Activated gamma-delta T cell treated with Interleukin-2 at 50 U/mL for 16 hours (primary cell): ENCODE data around the gene TTC39A.

ENCODE experiments used
- DNase-seq: peaks from one replicate; pipeline ENCODE4 v3.0.0-alpha.2; 2020

Gene TTC39A

GRCh38 chr1:51330331-51331201 is at the start of gene TTC39A:
Gene TTC39A, minus strand, starts transcription at chr1:51330562. Its CDS starts 85 bp downstream, at chr1:51330477.
- no peak for DNase-seq

- no peak for DNase-seq
Measured at GRCh38 chr1:51378871-51379270, 48.5 kb upstream of the TTC39A start.

GRCh38 chr1:51373898-51374297 is 43.5 kb upstream of the TTC39A start:
- DNase-seq = no peak

DNA sequence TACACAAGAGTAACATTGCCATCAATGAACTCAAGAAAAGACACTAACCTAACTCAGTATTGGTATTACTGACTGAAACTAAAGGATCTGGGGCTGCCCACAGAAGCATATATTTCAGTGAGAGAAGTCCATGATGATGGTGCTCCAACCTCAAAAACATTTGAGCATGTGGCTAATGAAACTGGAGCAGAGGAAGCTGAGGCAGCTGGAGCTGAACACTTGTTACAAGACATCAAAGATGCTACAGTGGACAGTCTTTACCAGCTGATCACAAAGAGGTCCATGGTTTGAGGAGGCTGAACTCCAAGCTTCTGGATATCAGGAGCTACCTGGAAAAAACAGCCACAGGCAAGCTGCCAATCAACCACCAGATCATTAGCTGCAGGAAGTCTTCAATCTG is 42.2 kb upstream of the TTC39A start:
- no peak for DNase-seq

DNA sequence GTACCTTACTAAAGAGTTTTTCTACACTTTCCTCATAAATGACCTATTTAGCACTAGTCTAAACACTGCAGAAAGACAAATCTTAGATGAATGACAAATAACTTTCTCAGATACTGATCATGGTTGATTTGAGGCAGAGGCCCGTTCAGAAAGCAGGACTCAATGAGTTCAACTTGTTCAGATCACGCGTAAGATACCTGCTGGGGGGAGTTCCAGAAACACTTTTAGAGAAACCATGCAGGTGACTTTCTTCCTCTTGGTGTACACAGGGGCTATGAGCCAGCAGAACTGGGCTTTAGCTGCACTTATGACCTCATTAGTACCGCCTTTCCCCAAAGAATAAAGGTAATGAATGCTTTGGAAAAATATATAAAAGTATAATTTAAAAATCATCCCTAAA is 38.8 kb upstream of the TTC39A start:
- DNase-seq = no peak

DNA sequence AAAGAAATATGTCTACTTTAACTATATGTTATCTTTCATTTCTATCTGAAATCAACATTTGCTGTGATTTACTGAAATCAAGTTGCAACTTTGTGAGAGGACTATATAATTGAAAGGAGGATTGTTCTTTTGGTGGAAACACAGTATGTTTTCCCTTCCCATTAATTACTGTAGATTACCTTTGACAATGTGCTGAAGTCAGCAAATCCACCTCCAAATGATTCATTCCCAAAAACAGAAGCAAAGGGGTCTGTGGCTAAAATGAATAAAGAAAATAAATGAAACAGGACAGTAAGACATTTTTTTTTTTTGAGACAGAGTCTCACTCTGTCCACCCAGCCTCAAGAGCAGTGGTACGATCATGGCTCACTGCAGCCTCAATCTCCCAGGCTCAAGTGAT is 35.4 kb upstream of the TTC39A start:
- DNase-seq = no peak

GRCh38 chr1:51359879-51360278 is 29.5 kb upstream of the TTC39A start:
- no peak for DNase-seq

DNA sequence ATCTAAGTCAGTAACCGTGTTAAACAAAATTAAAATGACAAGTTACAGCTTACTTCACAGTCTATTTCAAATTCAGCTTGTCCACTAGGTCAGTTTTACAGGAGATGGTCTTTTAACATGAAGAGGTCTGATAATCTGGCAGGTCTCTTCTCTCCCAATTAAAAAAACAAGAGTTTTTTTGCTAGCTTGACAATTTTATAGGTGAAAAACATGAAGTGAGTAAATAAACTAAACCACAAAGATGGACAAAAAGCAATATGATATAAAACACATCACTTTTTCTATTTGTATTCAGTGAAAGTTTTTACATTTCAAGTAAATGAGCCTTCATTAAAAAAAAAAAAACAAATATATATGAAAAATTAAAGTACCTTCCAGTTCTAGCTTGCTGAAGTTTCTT is 25.0 kb upstream of the TTC39A start:
- no peak for DNase-seq

DNA sequence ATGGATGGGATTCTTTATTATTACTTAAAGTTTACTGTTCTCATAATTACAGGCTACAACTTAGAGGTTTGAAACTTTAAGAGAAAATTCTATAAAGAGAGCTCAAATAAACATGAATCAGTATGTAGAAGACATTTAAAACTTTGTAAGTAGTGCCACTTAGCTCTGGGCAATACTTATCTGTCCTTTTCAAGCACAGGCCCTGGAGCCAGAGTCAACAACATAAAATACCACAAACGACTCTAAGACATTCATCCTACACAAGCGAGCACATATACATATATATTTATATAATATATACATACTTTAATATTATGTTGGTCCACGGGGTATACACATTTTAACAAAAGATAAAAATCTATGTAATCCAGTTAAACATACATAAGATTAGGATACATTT is 24.1 kb upstream of the TTC39A start:
- DNase-seq = no peak

- no peak for DNase-seq
Measured at GRCh38 chr1:51351907-51352306, 21.5 kb upstream of the TTC39A start.

GRCh38 chr1:51349862-51350261 is 19.5 kb upstream of the TTC39A start:
- no peak for DNase-seq

GRCh38 chr1:51348147-51348527 is 17.8 kb upstream of the TTC39A start:
- no peak for DNase-seq

GRCh38 chr1:51347398-51348146 is 17.2 kb upstream of the TTC39A start:
- no peak for DNase-seq

GRCh38 chr1:51346086-51346942 is 16.0 kb upstream of the TTC39A start:
- no peak for DNase-seq

GRCh38 chr1:51345300-51345687 is 14.9 kb upstream of the TTC39A start:
- DNase-seq = no peak

GRCh38 chr1:51344602-51345299 is 14.4 kb upstream of the TTC39A start:
- DNase-seq = no peak

- no peak for DNase-seq
Measured at GRCh38 chr1:51344276-51344601, 13.9 kb upstream of the TTC39A start.

DNA sequence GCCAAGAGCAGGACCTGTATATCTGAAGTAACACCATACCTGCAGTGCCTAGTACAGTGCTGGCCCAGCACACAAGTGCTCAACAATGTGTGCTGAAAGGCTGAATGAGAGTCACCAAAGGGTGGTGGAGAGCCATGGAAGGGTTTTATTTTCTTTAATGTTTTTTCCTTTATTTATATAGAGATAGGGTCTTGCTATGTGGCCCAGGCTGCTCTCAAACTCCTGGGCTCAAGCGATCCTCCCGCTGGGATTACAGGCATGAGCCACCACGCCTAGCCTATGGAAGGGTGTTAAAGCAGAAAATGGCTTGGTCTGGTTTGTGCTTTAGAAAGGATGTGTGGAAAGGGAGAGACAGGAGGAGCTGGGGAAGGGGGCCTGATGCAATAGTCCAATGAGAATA is 13.3 kb upstream of the TTC39A start:
- DNase-seq = no peak

- no peak for DNase-seq
Measured at GRCh38 chr1:51342591-51343206, 12.3 kb upstream of the TTC39A start.

GRCh38 chr1:51341876-51342496 is 11.6 kb upstream of the TTC39A start:
- DNase-seq = no peak

- no peak for DNase-seq
Measured at GRCh38 chr1:51340380-51340779, 10.0 kb upstream of the TTC39A start.

DNA sequence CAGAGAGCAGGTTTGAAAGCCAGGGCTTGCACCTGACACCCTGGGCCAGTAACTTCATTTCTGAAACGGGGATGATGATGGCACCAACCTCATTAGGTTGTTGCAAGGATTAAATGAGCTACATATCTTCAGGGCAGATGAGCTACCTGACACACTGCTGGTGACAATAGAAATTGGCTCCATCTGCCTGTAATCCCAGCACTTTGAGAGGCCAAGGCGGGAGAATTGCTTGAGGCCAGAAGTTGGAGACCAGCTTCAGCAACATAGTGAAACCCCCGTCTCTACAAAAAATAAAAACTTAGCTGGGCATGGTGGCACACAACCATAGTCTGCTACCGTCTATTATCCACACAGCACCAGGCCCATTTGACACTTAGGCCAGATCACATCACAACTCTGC is 6.3 kb upstream of the TTC39A start:
- DNase-seq = no peak
